PC-3 (cell line): ENCODE measurements around the gene RGS9. TPM values are rescaled to one million over a fixed set of nuclear protein-coding genes. Genes with fewer than 3 reads are reported as not detected.

ENCODE experiments used
- ATAC-seq: fragments of 200-7000 bp; cut with Tn5 transposase; 2 replicates; pipeline ENCODE4 v1.9.1; 2020; ENCODE audit warnings: mild to moderate bottlenecking, moderate library complexity
- BruUV-seq: library from RNA; stranded (reverse); fragments of 400-500 nt; replicated peaks from 2 replicates; lab custom pipeline; 2021; lab: Mats Ljungman, UMichigan
- CTCF ChIA-PET: fragments of 300-600 bp; sonication (Branson Sonifier 250); formaldehyde crosslinking; loops from one replicate; lab custom pipeline; 2022; ENCODE audit warnings: antibody characterized with exemption; lab: Charles Lee
- POLR2A ChIA-PET: fragments of 300-600 bp; sonication (Branson Sonifier 250); formaldehyde crosslinking; loops from one replicate; lab custom pipeline; 2022; ENCODE audit warnings: antibody characterized with exemption; ENCODE audit not compliant: unreplicated experiment; lab: Charles Lee
- DNase-seq: peaks from one replicate; pipeline ENCODE4 v3.0.0-alpha.2; 2015
- H2AFZ ChIP-seq: fragments of 300-600 bp; sonication (generic); 2 replicates; pipeline ENCODE4 v1.6.0; 2016; ENCODE audit warnings: antibody characterized with exemption, low read length
- H3F3A ChIP-seq: fragments of 300-600 bp; sonication (generic); one replicate; pipeline ENCODE4 v1.6.0; 2017; ENCODE audit warnings: antibody characterized with exemption, low read length, control low read depth, mild to moderate bottlenecking; ENCODE audit not compliant: unreplicated experiment
- H3K27ac ChIP-seq: fragments of 300-600 bp; sonication (generic); 2 replicates; pipeline ENCODE4 v1.5.1; 2016; ENCODE audit warnings: mild to moderate bottlenecking, low read length
- H3K27me3 ChIP-seq: fragments of 300-600 bp; sonication (generic); 2 replicates; pipeline ENCODE4 v1.6.1; 2016; ENCODE audit warnings: low read length, mixed read lengths
- H3K36me3 ChIP-seq: fragments of 300-600 bp; sonication (generic); 2 replicates; pipeline ENCODE4 v1.6.1; 2016; ENCODE audit warnings: low read depth, mixed run types, low read length, mixed read lengths
- H3K4me1 ChIP-seq: fragments of 300-600 bp; sonication (generic); 2 replicates; pipeline ENCODE4 v1.5.1; 2016; ENCODE audit warnings: low read length; ENCODE audit not compliant: insufficient read depth
- H3K4me2 ChIP-seq: fragments of 300-600 bp; sonication (generic); 2 replicates; pipeline ENCODE4 v1.6.0; 2016; ENCODE audit warnings: low read length
- H3K4me3 ChIP-seq: fragments of 300-600 bp; sonication (generic); 2 replicates; pipeline ENCODE4 v1.5.1; 2016; ENCODE audit warnings: mild to moderate bottlenecking, low read length, mixed read lengths
- H3K79me2 ChIP-seq: fragments of 300-600 bp; sonication (generic); 2 replicates; pipeline ENCODE4 v1.6.1; 2017; ENCODE audit warnings: low read length, mixed read lengths
- H3K9ac ChIP-seq: fragments of 300-600 bp; sonication (generic); 2 replicates; pipeline ENCODE4 v1.6.0; 2016; ENCODE audit warnings: mild to moderate bottlenecking, low read length
- H3K9me2 ChIP-seq: fragments of 300-600 bp; sonication (generic); replicated peaks from 2 replicates; pipeline ENCODE4 v1.6.1; 2016; ENCODE audit warnings: mixed run types, low read length, mixed read lengths
- H3K9me3 ChIP-seq: fragments of 300-600 bp; sonication (generic); 2 replicates; pipeline ENCODE4 v1.6.1; 2016; ENCODE audit warnings: low read length, mixed read lengths
- H4K20me1 ChIP-seq: fragments of 300-600 bp; sonication (generic); 2 replicates; pipeline ENCODE4 v1.6.1; 2016; ENCODE audit warnings: low read length, mixed read lengths
- EZH2 ChIP-seq: fragments of 300-600 bp; sonication (generic); IDR thresholded peaks from one replicate; pipeline ENCODE4 v1.6.1; 2017; ENCODE audit warnings: antibody characterized with exemption, mild to moderate bottlenecking, low read length; ENCODE audit not compliant: unreplicated experiment
- EZH2phosphoT487 ChIP-seq: fragments of 300-600 bp; sonication (generic); IDR thresholded peaks from 2 replicates; pipeline ENCODE4 v1.6.1; 2018; ENCODE audit warnings: mild to moderate bottlenecking, antibody characterized with exemption, low read length, borderline replicate concordance
- intact Hi-C: fragments of 100-400 bp; cut with micrococcal nuclease; formaldehyde crosslinking; loops from 2 replicates; pipeline ENCODE4 v1.9.0; 2023
- total RNA-seq: library from RNA; depleted of rRNA; stranded (reverse); fragments of >200 nt; gene quantifications from 2 replicates; pipeline ENCODE4 v1.2.3, GENCODE V29; 2014
- TF ChIP-seq, protein P1 (sequence below): fragments of 300-600 bp; sonication (generic); conservative IDR thresholded peaks from 2 replicates; pipeline ENCODE4 v1.5.1; 2017; ENCODE audit warnings: antibody characterized with exemption, low read depth, mild to moderate bottlenecking, low read length

RGS9 gene
- total RNA-seq, 1 experiment from 2014 or later: 2.7 TPM

DNA sequence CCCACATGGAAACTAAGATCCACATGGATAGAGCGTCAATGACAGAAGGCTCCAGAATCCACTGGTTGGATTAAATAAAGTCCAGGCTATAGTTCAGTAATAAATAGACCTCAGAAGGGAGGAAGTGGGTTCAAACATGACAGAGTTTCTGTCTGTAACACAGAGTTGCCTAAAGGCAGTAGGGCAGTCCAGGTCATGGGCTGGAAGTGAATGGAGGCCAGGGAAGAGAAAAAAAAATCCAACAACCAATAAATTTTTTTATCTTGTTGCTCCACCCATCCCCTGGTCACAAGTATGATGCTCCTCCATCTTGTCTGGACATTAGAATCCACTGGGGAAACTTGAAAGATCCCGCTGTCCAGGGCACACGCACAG, 92.4 kb downstream of the RGS9 start:
- H3K27me3 ChIP-seq: no peaks in the 10 kb centered on the region
- no peaks in the 10 kb centered on the region for H4K20me1 ChIP-seq
- H2AFZ ChIP-seq: no peak overlapping the region
- no peak overlapping the region for H3K27ac ChIP-seq
- no peak overlapping the region for H3K4me3 ChIP-seq
- no peaks in the 10 kb centered on the region for H3K36me3 ChIP-seq
- H3K79me2 ChIP-seq: no peaks in the 10 kb centered on the region
- intact Hi-C loops: no loop called here
- POLR2A ChIA-PET: no interaction called here
- H3K9me2 ChIP-seq: no peaks in the 10 kb centered on the region
- CTCF ChIA-PET: interaction anchor here (0.7 kb wide), 2 partner anchors 48 to 268 kb away, joined by 3 to 4 read pairs; no protein-coding TSS in a partner anchor
- TF ChIP-seq EZH2phosphoT487 (no peak), EZH2 (no peak)
- TF ChIP-seq, protein P1, sequence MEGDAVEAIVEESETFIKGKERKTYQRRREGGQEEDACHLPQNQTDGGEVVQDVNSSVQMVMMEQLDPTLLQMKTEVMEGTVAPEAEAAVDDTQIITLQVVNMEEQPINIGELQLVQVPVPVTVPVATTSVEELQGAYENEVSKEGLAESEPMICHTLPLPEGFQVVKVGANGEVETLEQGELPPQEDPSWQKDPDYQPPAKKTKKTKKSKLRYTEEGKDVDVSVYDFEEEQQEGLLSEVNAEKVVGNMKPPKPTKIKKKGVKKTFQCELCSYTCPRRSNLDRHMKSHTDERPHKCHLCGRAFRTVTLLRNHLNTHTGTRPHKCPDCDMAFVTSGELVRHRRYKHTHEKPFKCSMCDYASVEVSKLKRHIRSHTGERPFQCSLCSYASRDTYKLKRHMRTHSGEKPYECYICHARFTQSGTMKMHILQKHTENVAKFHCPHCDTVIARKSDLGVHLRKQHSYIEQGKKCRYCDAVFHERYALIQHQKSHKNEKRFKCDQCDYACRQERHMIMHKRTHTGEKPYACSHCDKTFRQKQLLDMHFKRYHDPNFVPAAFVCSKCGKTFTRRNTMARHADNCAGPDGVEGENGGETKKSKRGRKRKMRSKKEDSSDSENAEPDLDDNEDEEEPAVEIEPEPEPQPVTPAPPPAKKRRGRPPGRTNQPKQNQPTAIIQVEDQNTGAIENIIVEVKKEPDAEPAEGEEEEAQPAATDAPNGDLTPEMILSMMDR: no peak
- no peak for DNase-seq
- ATAC-seq: no peak
- no peak overlapping the region for H3K9ac ChIP-seq
- H3F3A ChIP-seq: no peaks in the 10 kb centered on the region
- BruUV-seq: no TSS peak
- H3K4me2 ChIP-seq: no peak overlapping the region
- H3K9me3 ChIP-seq: no peaks in the 10 kb centered on the region
- peaks cover 20% of the 10 kb centered on the region for H3K4me1 ChIP-seq

DNA sequence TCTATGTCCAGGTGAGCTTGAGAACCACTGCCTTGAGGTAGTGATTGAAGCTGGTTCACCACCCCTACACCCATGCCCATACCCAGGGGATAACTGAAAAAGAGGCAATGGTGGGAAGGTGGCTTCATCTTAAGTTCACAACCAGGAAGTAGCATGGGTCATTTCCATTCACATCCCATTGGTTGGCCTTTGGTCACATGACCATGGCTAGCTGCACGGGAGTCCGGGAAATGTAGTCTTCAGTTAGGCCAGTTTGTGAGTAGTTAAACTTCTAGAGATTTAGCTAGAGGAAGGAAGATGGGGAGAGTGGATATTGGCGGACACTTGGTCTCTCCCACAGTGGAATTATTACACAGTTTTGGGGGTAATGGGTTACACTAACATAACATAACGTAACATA, 92.9 kb downstream of the RGS9 start:
- TF ChIP-seq EZH2phosphoT487 (no peak), EZH2 (no peak)
- TF ChIP-seq, protein P1: no peak
- no peaks in the 10 kb centered on the region for H3K27me3 ChIP-seq
- intact Hi-C loops: loop anchor here (2.0 to 5.0 kb wide), 2 partner anchors 55 to 327 kb away; no protein-coding TSS in a partner anchor
- DNase-seq (no peak), ATAC-seq (no peak)
- peaks cover 24% of the 10 kb centered on the region for H3K4me1 ChIP-seq
- no TSS peak for BruUV-seq
- H2AFZ ChIP-seq: no peak overlapping the region
- H3K36me3 ChIP-seq: no peaks in the 10 kb centered on the region
- H3K4me3 ChIP-seq: no peak overlapping the region
- no peak overlapping the region for H3K4me2 ChIP-seq
- ChIA-PET POLR2A (no interaction called here), CTCF (interaction anchor here (0.8 kb wide), 1 partner anchor 293 kb away, joined by 11 read pairs; no protein-coding TSS in a partner anchor)
- H3F3A ChIP-seq: no peaks in the 10 kb centered on the region
- no peaks in the 10 kb centered on the region for H3K9me3 ChIP-seq
- no peak overlapping the region for H3K27ac ChIP-seq
- no peaks in the 10 kb centered on the region for H4K20me1 ChIP-seq
- no peaks in the 10 kb centered on the region for H3K79me2 ChIP-seq
- no peaks in the 10 kb centered on the region for H3K9me2 ChIP-seq
- H3K9ac ChIP-seq: no peak overlapping the region

DNA sequence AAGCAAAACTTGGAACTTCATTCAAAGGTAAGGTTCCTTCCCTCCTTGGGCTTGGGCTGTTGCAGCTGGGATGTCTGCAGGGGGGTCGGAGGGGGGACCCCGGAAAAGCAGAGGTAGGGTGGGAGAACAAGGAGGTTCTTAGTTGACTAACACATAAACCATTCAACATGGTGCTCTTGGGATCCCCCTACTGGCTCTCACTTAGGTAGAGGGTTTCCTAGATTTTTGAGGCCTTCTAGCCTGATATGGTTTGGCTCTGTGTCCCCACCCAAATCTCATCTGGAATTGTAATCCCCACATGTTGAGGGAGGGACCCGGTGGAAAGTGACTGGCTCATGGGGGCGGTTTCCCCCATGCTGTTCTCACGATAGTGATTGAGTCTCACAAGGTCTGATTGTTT, 93.9 kb downstream of the RGS9 start:
- H3K27me3 ChIP-seq: no peaks in the 10 kb centered on the region
- H3K4me1 ChIP-seq: peaks cover 33% of the 10 kb centered on the region
- H3K9me3 ChIP-seq: no peaks in the 10 kb centered on the region
- TF ChIP-seq, protein P1: no peak
- no peak for TF ChIP-seq EZH2
- no peak for TF ChIP-seq EZH2phosphoT487
- no peak overlapping the region for H3K4me2 ChIP-seq
- no peaks in the 10 kb centered on the region for H3F3A ChIP-seq
- no peak overlapping the region for H3K9ac ChIP-seq
- no peaks in the 10 kb centered on the region for H4K20me1 ChIP-seq
- no peak overlapping the region for H2AFZ ChIP-seq
- POLR2A ChIA-PET: no interaction called here
- CTCF ChIA-PET: interaction anchor here (0.6 to 0.9 kb wide), 5 partner anchors 31 to 934 kb away, joined by 3 to 4 read pairs (median 3); no protein-coding TSS in a partner anchor
- H3K4me3 ChIP-seq: no peak overlapping the region
- no peaks in the 10 kb centered on the region for H3K9me2 ChIP-seq
- ATAC-seq (peak; percentile 22; the same call in 1 of the 2 replicates), DNase-seq (peak; percentile 24)
- no peak overlapping the region for H3K27ac ChIP-seq
- BruUV-seq: no TSS peak
- H3K36me3 ChIP-seq: no peaks in the 10 kb centered on the region
- H3K79me2 ChIP-seq: no peaks in the 10 kb centered on the region
- intact Hi-C loops: loop anchor here (1.0 to 5.0 kb wide), 4 partner anchors 54 to 934 kb away; no protein-coding TSS in a partner anchor
